SK-N-SH (cell line): ENCODE measurements around the gene CLDND1.

Experiments used
- EZH2phosphoT487 ChIP-seq: fragments of 200-600 bp; sonication (generic); IDR thresholded peaks from 2 replicates; pipeline ENCODE4 v1.6.1; 2017; ENCODE audit warnings: low read depth, mixed run types, mild to moderate bottlenecking, antibody characterized with exemption, moderate library complexity, borderline replicate concordance
- FOXM1 ChIP-seq: IDR thresholded peaks from 2 replicates; pipeline ENCODE4 v1.4.0; 2012; ENCODE audit warnings: low read depth, mild to moderate bottlenecking
- GABPA ChIP-seq: IDR thresholded peaks from 2 replicates; pipeline ENCODE4 v1.4.0; 2012; ENCODE audit warnings: low read depth, mild to moderate bottlenecking
- JUND ChIP-seq: IDR thresholded peaks from 2 replicates; pipeline ENCODE4 v1.4.0; 2012
- MAX ChIP-seq: IDR thresholded peaks from 2 replicates; pipeline ENCODE4 v1.4.0; 2012; ENCODE audit warnings: low read depth
- POLR2AphosphoS5 ChIP-seq: IDR thresholded peaks from 2 replicates; pipeline ENCODE4 v1.6.1; 2012; ENCODE audit warnings: low read depth, low read length
- RAD21 ChIP-seq: IDR thresholded peaks from 2 replicates; pipeline ENCODE4 v1.6.1; 2012; ENCODE audit warnings: mild to moderate bottlenecking, low read length
- TAF1 ChIP-seq: IDR thresholded peaks from 2 replicates; pipeline ENCODE4 v1.6.1; 2012; ENCODE audit warnings: low read depth, mild to moderate bottlenecking, low read length, moderate library complexity, borderline replicate concordance
- YY1 ChIP-seq: IDR thresholded peaks from 2 replicates; pipeline ENCODE4 v1.4.0; 2012; ENCODE audit warnings: low read depth, mild to moderate bottlenecking
- TF ChIP-seq, protein P1 (sequence below): fragments of 200-600 bp; sonication (generic); IDR thresholded peaks from 2 replicates; pipeline ENCODE4 v1.6.1; 2017; ENCODE audit warnings: antibody characterized with exemption, mild to moderate bottlenecking, moderate library complexity
- TF ChIP-seq, protein P2 (sequence below): IDR thresholded peaks from 2 replicates; pipeline ENCODE4 v1.6.1; 2012; ENCODE audit warnings: mild to moderate bottlenecking, low read depth, low read length, moderate library complexity
- TF ChIP-seq, protein P3 (sequence below): IDR thresholded peaks from 2 replicates; pipeline ENCODE4 v1.4.0; 2012; ENCODE audit warnings: low read depth, borderline replicate concordance

GRCh38 chr3:98529856-98530459 lies 7.3 kb upstream of the CLDND1 start:
- TF ChIP-seq, protein P1, sequence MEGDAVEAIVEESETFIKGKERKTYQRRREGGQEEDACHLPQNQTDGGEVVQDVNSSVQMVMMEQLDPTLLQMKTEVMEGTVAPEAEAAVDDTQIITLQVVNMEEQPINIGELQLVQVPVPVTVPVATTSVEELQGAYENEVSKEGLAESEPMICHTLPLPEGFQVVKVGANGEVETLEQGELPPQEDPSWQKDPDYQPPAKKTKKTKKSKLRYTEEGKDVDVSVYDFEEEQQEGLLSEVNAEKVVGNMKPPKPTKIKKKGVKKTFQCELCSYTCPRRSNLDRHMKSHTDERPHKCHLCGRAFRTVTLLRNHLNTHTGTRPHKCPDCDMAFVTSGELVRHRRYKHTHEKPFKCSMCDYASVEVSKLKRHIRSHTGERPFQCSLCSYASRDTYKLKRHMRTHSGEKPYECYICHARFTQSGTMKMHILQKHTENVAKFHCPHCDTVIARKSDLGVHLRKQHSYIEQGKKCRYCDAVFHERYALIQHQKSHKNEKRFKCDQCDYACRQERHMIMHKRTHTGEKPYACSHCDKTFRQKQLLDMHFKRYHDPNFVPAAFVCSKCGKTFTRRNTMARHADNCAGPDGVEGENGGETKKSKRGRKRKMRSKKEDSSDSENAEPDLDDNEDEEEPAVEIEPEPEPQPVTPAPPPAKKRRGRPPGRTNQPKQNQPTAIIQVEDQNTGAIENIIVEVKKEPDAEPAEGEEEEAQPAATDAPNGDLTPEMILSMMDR = no peak
- TF ChIP-seq GABPA = no peak
- no peak for TF ChIP-seq TAF1
- no peak for TF ChIP-seq EZH2phosphoT487
- TF ChIP-seq, protein P2, sequence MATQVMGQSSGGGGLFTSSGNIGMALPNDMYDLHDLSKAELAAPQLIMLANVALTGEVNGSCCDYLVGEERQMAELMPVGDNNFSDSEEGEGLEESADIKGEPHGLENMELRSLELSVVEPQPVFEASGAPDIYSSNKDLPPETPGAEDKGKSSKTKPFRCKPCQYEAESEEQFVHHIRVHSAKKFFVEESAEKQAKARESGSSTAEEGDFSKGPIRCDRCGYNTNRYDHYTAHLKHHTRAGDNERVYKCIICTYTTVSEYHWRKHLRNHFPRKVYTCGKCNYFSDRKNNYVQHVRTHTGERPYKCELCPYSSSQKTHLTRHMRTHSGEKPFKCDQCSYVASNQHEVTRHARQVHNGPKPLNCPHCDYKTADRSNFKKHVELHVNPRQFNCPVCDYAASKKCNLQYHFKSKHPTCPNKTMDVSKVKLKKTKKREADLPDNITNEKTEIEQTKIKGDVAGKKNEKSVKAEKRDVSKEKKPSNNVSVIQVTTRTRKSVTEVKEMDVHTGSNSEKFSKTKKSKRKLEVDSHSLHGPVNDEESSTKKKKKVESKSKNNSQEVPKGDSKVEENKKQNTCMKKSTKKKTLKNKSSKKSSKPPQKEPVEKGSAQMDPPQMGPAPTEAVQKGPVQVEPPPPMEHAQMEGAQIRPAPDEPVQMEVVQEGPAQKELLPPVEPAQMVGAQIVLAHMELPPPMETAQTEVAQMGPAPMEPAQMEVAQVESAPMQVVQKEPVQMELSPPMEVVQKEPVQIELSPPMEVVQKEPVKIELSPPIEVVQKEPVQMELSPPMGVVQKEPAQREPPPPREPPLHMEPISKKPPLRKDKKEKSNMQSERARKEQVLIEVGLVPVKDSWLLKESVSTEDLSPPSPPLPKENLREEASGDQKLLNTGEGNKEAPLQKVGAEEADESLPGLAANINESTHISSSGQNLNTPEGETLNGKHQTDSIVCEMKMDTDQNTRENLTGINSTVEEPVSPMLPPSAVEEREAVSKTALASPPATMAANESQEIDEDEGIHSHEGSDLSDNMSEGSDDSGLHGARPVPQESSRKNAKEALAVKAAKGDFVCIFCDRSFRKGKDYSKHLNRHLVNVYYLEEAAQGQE = no peak
- TF ChIP-seq FOXM1 = no peak
- no peak for TF ChIP-seq MAX
- no peak for TF ChIP-seq YY1
- no peak for TF ChIP-seq JUND
- no peak for TF ChIP-seq POLR2AphosphoS5
- no peak for TF ChIP-seq RAD21
- TF ChIP-seq, protein P3, sequence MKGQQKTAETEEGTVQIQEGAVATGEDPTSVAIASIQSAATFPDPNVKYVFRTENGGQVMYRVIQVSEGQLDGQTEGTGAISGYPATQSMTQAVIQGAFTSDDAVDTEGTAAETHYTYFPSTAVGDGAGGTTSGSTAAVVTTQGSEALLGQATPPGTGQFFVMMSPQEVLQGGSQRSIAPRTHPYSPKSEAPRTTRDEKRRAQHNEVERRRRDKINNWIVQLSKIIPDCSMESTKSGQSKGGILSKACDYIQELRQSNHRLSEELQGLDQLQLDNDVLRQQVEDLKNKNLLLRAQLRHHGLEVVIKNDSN = no peak
